Kidney (tissue), 14 donors: ENCODE measurements around the gene ASB10. TPM values are rescaled to one million over a fixed set of nuclear protein-coding genes. Genes with fewer than 3 reads are reported as not detected.

Experiments
- DNase-seq, 5 donors: peaks; one replicate each; pipeline ENCODE4 v3.0.0-alpha.2; 2013 to 2020
- FAIRE-seq: peaks from 2 replicates; lab custom pipeline; 2012; peaks lifted over from hg19 to GRCh38; lab: Jason Lieb, UNC
- H3K27ac ChIP-seq, 2 donors: one replicate each; pipeline ENCODE4 v1.7.0; 2013; ENCODE audit warnings: low read depth in 2 of 2, low read length in 2 of 2, inconsistent platforms in 1 of 2
- H3K27me3 ChIP-seq: one replicate; pipeline ENCODE4 v1.7.1; 2013; ENCODE audit warnings: low read length, inconsistent platforms; ENCODE audit not compliant: control insufficient read depth, insufficient read depth
- H3K36me3 ChIP-seq, 3 donors: one replicate each; pipeline versions ENCODE4 v1.7.0 to v1.7.1; 2013; ENCODE audit warnings: low read length in 3 of 3, control low read depth in 1 of 3, inconsistent platforms in 1 of 3; ENCODE audit not compliant: insufficient read depth in 3 of 3, control insufficient read depth in 2 of 3
- H3K4me1 ChIP-seq, 3 donors: one replicate each; pipeline versions ENCODE4 v1.7.0 to v1.7.1; 2013; ENCODE audit warnings: low read length in 3 of 3, inconsistent platforms in 1 of 3, low read depth in 1 of 3; ENCODE audit not compliant: control insufficient read depth in 2 of 3, insufficient read depth in 2 of 3
- H3K4me3 ChIP-seq, 3 donors: one replicate each; pipeline versions ENCODE4 v1.7.0 to v1.8.1; 2013; ENCODE audit warnings: low read length in 3 of 3, control low read depth in 1 of 3, inconsistent platforms in 1 of 3
- H3K9ac ChIP-seq, 3 donors: one replicate each; pipeline versions ENCODE4 v1.7.0 to v1.7.1; 2013; ENCODE audit warnings: low read length in 3 of 3, control low read depth in 1 of 3, inconsistent platforms in 1 of 3
- H3K9me3 ChIP-seq, 3 donors: one replicate each; pipeline versions ENCODE4 v1.7.0 to v1.7.1; 2013; ENCODE audit warnings: low read length in 3 of 3, control low read depth in 1 of 3, inconsistent platforms in 1 of 3; ENCODE audit not compliant: control insufficient read depth in 2 of 3, insufficient read depth in 1 of 3
- intact Hi-C: fragments of 100-400 bp; cut with DNase I; formaldehyde crosslinking; loops from one replicate; pipeline ENCODE4 v1.11.1; 2022
- polyA plus RNA-seq: library from polyadenylated mRNA; stranded (reverse); fragments of 350-450 nt; fragmentation: Illumina TruSeq; extraction: RNeasy Lipid Tissue Mini Kit (QIAGEN cat#74804); gene quantifications from one replicate; pipeline ENCODE4 v1.2.3, GENCODE V29; 2014; ENCODE audit warnings: low read depth, low replicate concordance; ENCODE audit not compliant: insufficient read depth
- total RNA-seq: library from RNA; stranded (reverse); fragmentation: NEBNext Ultra II Directional; extraction: Animal tissue kit (Norgen Biotek cat#: 25700); gene quantifications from one replicate; pipeline ENCODE4 v1.2.1, GENCODE V29; 2021
- TF ChIP-seq, protein P1 (sequence below): IDR thresholded peaks from 3 replicates; pipeline ENCODE4 v1.5.1; 2012; ENCODE audit warnings: mild to moderate bottlenecking, moderate library complexity, borderline replicate concordance; ENCODE audit not compliant: insufficient read depth; ENCODE audit errors: extremely low read depth
- donor health status: control.
- donor health status: control.
- donor health status: control.
- donor health status: control.
- donor health status: control.
- donor health status: DM: yes; HTN: yes; CAD: no.
- donor health status: Normal renal cell carcinoma (clear cell type).

Gene ASB10
- total and polyA plus RNA-seq, 2 donors from 2014 or later, result 0.22 TPM; not detected in 1

- no peak overlapping the region for H3K4me3 ChIP-seq
- no peak overlapping the region for H3K27ac ChIP-seq
- intact Hi-C loops, result no loop called here
- no peak for FAIRE-seq
- no peaks in the 10 kb centered on the region for H3K9me3 ChIP-seq
- no peak overlapping the region for H3K9ac ChIP-seq
- no peaks in the 10 kb centered on the region for H3K4me1 ChIP-seq
- TF ChIP-seq, protein P1, sequence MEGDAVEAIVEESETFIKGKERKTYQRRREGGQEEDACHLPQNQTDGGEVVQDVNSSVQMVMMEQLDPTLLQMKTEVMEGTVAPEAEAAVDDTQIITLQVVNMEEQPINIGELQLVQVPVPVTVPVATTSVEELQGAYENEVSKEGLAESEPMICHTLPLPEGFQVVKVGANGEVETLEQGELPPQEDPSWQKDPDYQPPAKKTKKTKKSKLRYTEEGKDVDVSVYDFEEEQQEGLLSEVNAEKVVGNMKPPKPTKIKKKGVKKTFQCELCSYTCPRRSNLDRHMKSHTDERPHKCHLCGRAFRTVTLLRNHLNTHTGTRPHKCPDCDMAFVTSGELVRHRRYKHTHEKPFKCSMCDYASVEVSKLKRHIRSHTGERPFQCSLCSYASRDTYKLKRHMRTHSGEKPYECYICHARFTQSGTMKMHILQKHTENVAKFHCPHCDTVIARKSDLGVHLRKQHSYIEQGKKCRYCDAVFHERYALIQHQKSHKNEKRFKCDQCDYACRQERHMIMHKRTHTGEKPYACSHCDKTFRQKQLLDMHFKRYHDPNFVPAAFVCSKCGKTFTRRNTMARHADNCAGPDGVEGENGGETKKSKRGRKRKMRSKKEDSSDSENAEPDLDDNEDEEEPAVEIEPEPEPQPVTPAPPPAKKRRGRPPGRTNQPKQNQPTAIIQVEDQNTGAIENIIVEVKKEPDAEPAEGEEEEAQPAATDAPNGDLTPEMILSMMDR, result no peak
- H3K36me3 ChIP-seq, result peaks cover 0 to 27% (median 16%) of the 10 kb centered on the region in 3 donors
- no peak for DNase-seq
- H3K27me3 ChIP-seq, result no peaks in the 10 kb centered on the region
Observed at GRCh38 chr7:151135525-151135845, 51.6 kb downstream of the ASB10 start.

DNA sequence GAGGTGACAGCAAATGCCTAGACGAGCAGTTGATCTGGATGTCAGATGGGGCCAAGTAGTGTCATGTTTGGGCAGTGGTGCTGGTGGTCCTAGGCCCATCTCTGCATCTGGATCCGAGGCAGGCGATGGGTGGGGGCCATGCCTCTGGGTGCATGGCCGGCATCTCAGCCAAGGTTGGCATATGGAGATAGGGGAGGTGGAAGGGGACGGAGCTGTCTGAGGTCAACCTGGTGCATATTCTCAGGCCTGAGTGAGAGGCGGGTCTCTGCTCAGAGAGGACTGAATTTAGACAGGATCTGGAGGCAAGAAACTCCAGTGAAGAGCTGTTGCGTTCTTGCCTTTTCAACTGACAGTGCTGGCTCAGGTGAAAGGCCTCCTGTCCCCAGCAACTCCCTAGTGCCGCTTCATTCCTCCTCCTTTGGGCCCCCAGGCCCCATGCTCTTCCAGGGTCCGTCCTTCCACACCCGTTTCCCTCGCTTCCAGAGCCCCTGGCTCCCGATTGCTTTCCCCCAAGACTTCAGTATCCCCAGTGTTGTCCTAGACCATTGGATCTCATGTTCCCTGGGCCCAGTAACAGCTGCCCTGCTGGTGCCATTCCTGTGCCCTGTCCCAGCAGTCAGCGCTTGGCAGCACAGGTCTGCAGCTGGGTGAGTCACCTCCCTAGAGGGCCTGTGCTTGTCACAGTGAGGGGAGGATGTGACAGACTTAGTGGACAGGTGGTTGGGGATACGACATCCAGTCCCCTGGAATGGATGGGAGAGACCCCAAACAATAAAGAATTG lies 52.1 kb downstream of the ASB10 start:
- H3K4me1 ChIP-seq, result no peaks in the 10 kb centered on the region
- intact Hi-C loops, result no loop called here
- no peak overlapping the region for H3K9ac ChIP-seq
- peaks cover 0 to 29% (median 16%) of the 10 kb centered on the region in 3 donors for H3K36me3 ChIP-seq
- H3K27ac ChIP-seq, result no peak overlapping the region
- H3K9me3 ChIP-seq, result no peaks in the 10 kb centered on the region
- no peak overlapping the region for H3K4me3 ChIP-seq
- H3K27me3 ChIP-seq, result no peaks in the 10 kb centered on the region
- DNase-seq (no peak), FAIRE-seq (no peak)
- TF ChIP-seq, protein P1, result no peak

DNA sequence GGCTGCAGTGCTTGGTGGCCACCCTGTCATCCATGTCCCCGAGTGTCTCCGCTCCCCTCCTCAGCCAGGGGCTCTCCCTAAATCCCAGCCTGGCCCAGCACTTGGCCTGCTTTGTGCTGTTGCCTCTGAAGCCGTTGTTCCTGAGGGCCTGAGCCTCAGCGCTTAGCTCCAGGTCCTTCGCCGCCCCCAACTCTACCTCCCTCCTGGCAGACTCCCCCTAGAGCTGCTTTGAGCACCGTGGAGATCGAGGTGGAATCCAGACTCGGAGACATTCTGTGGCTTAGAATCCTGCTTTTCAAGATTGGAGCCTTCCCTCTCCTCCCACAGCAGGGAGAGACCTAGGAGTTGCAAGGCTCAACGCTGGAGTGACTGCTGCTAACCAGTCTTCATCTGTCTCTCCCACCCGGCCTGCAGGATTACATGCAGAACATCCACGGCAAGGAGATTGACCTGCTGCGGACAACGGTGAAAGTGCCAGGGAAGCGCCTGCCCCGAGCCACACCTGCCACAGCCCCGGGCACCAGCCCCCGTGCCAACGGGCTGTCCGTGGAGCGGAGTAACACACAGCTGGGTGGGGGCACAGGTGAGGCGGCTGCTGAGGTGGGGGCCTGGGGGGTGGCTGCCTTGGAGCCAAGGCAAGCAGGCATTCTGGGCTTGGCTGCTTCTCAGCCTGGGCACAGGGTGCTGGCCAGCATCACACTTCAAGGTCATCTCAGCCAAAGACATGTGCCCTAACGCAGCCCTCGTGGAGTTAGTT lies 52.9 kb downstream of the ASB10 start:
- DNase-seq, result peak in 1 of 5 donors; percentile 62
- no peak for FAIRE-seq
- no peaks in the 10 kb centered on the region for H3K27me3 ChIP-seq
- no peak overlapping the region for H3K27ac ChIP-seq
- H3K36me3 ChIP-seq, result peaks cover 0 to 31% (median 16%) of the 10 kb centered on the region in 3 donors
- H3K4me3 ChIP-seq, result no peak overlapping the region
- no peaks in the 10 kb centered on the region for H3K9me3 ChIP-seq
- intact Hi-C loops, result no loop called here
- no peaks in the 10 kb centered on the region for H3K4me1 ChIP-seq
- TF ChIP-seq, protein P1, result no peak
- no peak overlapping the region for H3K9ac ChIP-seq
